Keratinocyte (primary cell): ENCODE data around the gene AMBP. TPM values are rescaled to one million over a fixed set of nuclear protein-coding genes. Genes with fewer than 3 reads are reported as not detected.

Experiments
- DNase-seq: peaks from one replicate; pipeline ENCODE4 v3.0.0-alpha.2; 2011; ENCODE audit warnings: low read depth, missing footprints, low spot score
- FAIRE-seq: peaks from 2 replicates; lab custom pipeline; 2011; peaks lifted over from hg19 to GRCh38; lab: Jason Lieb, UNC
- H2AFZ ChIP-seq: 2 replicates; pipeline ENCODE4 v1.6.0; 2012; ENCODE audit warnings: low read length, control low read depth, inconsistent platforms; ENCODE audit not compliant: control insufficient read depth
- H3K27ac ChIP-seq: 2 replicates; pipeline ENCODE4 v1.5.1; 2011; ENCODE audit warnings: low read length; ENCODE audit not compliant: control insufficient read depth, insufficient read depth
- H3K27me3 ChIP-seq: 3 replicates; pipeline ENCODE4 v1.6.0; 2011; ENCODE audit warnings: low read length; ENCODE audit not compliant: control insufficient read depth, insufficient read depth; ENCODE audit errors: extremely low read depth
- H3K36me3 ChIP-seq, 2 experiments: 2 replicates in 1 of 2; 3 replicates in 1 of 2; pipeline ENCODE4 v1.5.1; 2011; ENCODE audit warnings: low read length in 2 of 2, mild to moderate bottlenecking in 1 of 2; ENCODE audit not compliant: control insufficient read depth in 2 of 2, insufficient read depth in 2 of 2; ENCODE audit errors: extremely low read depth in 1 of 2
- H3K4me1 ChIP-seq: 3 replicates; pipeline ENCODE4 v1.5.1; 2011; ENCODE audit warnings: low read length; ENCODE audit not compliant: control insufficient read depth, insufficient read depth; ENCODE audit errors: extremely low read depth
- H3K4me2 ChIP-seq: 3 replicates; pipeline ENCODE4 v1.6.0; 2011; ENCODE audit warnings: low read depth, low read length; ENCODE audit not compliant: control insufficient read depth, insufficient read depth; ENCODE audit errors: extremely low read depth
- H3K4me3 ChIP-seq, 3 experiments: fragments of 200-600 bp in 1 of 3; sonication (generic) in 1 of 3; 2 replicates in 2 of 3; 3 replicates in 1 of 3; pipeline ENCODE4 v1.5.1; 2011 to 2016; ENCODE audit warnings: low read length in 3 of 3, mild to moderate bottlenecking in 3 of 3, control low read depth in 2 of 3, inconsistent platforms in 1 of 3, low read depth in 1 of 3, mixed read lengths in 1 of 3, mixed run types in 1 of 3, moderate library complexity in 1 of 3; ENCODE audit not compliant: control insufficient read depth in 2 of 3, insufficient read depth in 2 of 3; ENCODE audit errors: extremely low read depth in 1 of 3
- H3K79me2 ChIP-seq: 2 replicates; pipeline ENCODE4 v1.6.0; 2012; ENCODE audit warnings: low read length; ENCODE audit not compliant: control insufficient read depth, insufficient read depth
- H3K9ac ChIP-seq: 3 replicates; pipeline ENCODE4 v1.6.0; 2011; ENCODE audit warnings: low read length; ENCODE audit not compliant: control insufficient read depth, insufficient read depth; ENCODE audit errors: extremely low read depth
- H3K9me1 ChIP-seq: 3 replicates; pipeline ENCODE4 v1.6.0; 2011; ENCODE audit warnings: low read length; ENCODE audit not compliant: control insufficient read depth, insufficient read depth; ENCODE audit errors: extremely low read depth
- H3K9me3 ChIP-seq: 2 replicates; pipeline ENCODE4 v1.5.1; 2012; ENCODE audit warnings: low read depth, low read length; ENCODE audit not compliant: control insufficient read depth
- H4K20me1 ChIP-seq: 3 replicates; pipeline ENCODE4 v1.6.0; 2011; ENCODE audit warnings: low read length; ENCODE audit not compliant: control insufficient read depth, insufficient read depth; ENCODE audit errors: extremely low read depth
- EZH2 ChIP-seq: IDR thresholded peaks from one replicate; pipeline ENCODE4 v1.6.1; 2012; ENCODE audit warnings: inconsistent platforms, mild to moderate bottlenecking, low read length, moderate library complexity
- dilution Hi-C: fragments of 300-500 bp; cut with MboI; formaldehyde crosslinking; loops from one replicate; pipeline ENCODE4 v1.7.0; 2020; ENCODE audit warnings: low sequenced_read_pairs; ENCODE audit not compliant: extremely low pct_ligation_motif_present
- polyA plus RNA-seq, 5 experiments: library from polyadenylated mRNA; depleted of rRNA in 3 of 5; stranded (reverse) in 3 of 5; stranded (forward) in 1 of 5; unstranded in 1 of 5; fragments of >200 nt; gene quantifications; 1 replicate in 1 of 5; 2 replicates in 3 of 5; 3 replicates in 1 of 5; pipeline versions ENCODE4 v1.2.1 to v1.2.3, GENCODE V29; 2011 to 2012; ENCODE audit warnings: missing spikeins in 2 of 5, low read depth in 1 of 5, low replicate concordance in 1 of 5
- TF ChIP-seq, protein P1 (sequence below), 3 experiments: IDR thresholded peaks in 1 of 3; conservative IDR thresholded peaks in 1 of 3; optimal IDR thresholded peaks in 1 of 3; 2 replicates in 2 of 3; 3 replicates in 1 of 3; pipeline versions ENCODE3 to v1.5.1; 2011; ENCODE audit warnings: low read length in 3 of 3, mild to moderate bottlenecking in 3 of 3, moderate library complexity in 2 of 3, control low read depth in 1 of 3, inconsistent platforms in 1 of 3; ENCODE audit not compliant: insufficient read depth in 2 of 3; ENCODE audit errors: extremely low read depth in 1 of 3

Gene AMBP
- polyA plus RNA-seq, 1 donor (not counting 4 experiments of a cell fraction or from before 2014, with no cell fraction given) = not detected

DNA sequence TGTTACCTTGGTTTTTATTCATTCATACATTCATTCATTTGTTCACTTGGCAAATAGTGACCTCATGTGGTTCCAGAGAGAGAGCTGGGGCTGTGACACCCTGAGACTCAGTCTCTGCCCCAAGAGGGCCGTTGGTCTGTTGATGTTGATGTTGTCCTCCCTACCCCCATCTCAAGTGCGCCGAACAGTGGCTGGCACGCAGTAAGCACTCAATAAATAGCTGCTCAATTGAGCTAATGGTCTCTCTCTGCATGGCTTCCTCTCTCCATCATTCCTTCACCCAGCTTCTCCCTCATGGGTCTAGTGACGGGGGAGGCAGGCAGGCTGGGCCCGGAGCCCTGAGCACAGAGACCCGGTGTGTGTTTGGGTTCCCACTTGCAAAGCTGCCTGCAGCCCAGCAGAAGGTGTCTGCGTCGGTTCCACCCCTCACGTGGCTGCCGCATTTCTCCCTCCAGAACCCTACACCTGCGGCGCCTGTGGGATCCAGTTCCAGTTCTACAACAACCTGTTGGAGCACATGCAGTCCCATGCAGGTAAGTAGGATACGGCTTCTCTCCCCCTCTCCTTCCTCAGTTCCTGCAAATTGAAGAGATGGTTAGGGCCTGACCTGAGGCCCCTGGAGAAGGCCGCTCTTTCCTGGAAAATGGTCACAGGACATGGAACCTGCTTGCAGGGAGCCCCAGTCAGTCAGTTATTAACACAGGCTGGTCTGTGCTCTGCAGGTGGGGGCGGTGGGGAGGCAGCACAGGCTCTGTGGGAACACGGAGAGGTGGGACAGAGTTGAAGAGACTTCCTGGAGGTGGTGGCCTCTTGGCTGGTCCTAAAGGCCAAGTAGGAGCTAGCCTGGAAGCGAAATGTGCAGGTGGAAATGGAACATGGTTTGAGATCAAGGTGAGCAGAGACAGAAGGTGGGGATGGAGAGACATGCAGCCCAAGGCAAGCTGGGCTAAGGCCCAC is 42.0 kb downstream of the AMBP start:
- no peak overlapping the region for H3K4me3 ChIP-seq
- H3K36me3 ChIP-seq = peaks cover 0 to 9% of the 10 kb centered on the region in 2 experiments
- no peaks in the 10 kb centered on the region for H4K20me1 ChIP-seq
- H3K79me2 ChIP-seq = no peaks in the 10 kb centered on the region
- no peaks in the 10 kb centered on the region for H3K27me3 ChIP-seq
- no peak for FAIRE-seq
- H3K9ac ChIP-seq = no peak overlapping the region
- no peaks in the 10 kb centered on the region for H3K9me3 ChIP-seq
- H3K4me1 ChIP-seq = no peaks in the 10 kb centered on the region
- dilution Hi-C loops = no loop called here
- H2AFZ ChIP-seq = no peak overlapping the region
- H3K9me1 ChIP-seq = no peaks in the 10 kb centered on the region
- TF ChIP-seq, protein P1, sequence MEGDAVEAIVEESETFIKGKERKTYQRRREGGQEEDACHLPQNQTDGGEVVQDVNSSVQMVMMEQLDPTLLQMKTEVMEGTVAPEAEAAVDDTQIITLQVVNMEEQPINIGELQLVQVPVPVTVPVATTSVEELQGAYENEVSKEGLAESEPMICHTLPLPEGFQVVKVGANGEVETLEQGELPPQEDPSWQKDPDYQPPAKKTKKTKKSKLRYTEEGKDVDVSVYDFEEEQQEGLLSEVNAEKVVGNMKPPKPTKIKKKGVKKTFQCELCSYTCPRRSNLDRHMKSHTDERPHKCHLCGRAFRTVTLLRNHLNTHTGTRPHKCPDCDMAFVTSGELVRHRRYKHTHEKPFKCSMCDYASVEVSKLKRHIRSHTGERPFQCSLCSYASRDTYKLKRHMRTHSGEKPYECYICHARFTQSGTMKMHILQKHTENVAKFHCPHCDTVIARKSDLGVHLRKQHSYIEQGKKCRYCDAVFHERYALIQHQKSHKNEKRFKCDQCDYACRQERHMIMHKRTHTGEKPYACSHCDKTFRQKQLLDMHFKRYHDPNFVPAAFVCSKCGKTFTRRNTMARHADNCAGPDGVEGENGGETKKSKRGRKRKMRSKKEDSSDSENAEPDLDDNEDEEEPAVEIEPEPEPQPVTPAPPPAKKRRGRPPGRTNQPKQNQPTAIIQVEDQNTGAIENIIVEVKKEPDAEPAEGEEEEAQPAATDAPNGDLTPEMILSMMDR (optimal IDR thresholded peaks at IDR 0.05 in 1 of 3, IDR thresholded peaks at IDR 0.05 in 1 of 3, conservative IDR thresholded peaks at IDR 0.05 in 1 of 3; ENCODE audit: extremely low read depth in 1 of 3, insufficient read depth in 2 of 3, low read length in 3 of 3) = no peak
- TF ChIP-seq EZH2 = no peak
- no peak overlapping the region for H3K27ac ChIP-seq
- H3K4me2 ChIP-seq = no peak overlapping the region
- no peak for DNase-seq

DNA sequence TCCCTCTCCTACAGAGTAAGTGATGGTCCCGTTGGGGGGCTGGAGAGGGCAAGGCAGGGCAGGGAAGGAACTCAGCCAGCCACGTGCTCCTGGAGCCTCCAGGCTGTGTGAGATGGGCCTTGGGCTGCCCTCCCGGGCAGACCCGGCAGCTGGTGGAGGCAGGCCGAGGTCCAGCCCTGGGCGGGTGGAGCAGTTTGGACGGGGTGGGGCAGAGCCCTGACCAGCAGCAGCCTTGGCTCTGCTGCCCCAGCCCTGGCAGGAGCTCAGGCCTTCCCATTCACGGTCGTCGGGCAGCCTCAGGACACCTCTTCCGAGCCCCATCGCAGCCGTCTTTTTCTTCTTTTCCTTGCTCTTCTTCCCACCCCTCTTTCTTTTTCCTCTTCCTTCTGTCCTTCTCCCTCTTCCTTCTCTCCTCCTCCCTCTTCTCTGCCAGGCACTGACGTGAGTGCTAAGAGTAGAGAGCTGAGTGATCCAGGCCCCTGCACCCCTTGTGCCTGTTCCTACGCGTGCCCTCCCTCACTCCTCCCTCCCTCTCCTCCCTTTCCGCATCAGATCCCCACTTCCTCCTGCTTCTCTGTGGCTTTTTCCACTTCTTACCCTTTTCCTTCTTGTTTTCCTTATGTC is 42.8 kb downstream of the AMBP start:
- DNase-seq = no peak
- no peaks in the 10 kb centered on the region for H4K20me1 ChIP-seq
- FAIRE-seq = no peak
- no peak overlapping the region for H3K4me3 ChIP-seq
- TF ChIP-seq EZH2 = no peak
- TF ChIP-seq, protein P1 (optimal IDR thresholded peaks at IDR 0.05 in 1 of 3, IDR thresholded peaks at IDR 0.05 in 1 of 3, conservative IDR thresholded peaks at IDR 0.05 in 1 of 3; ENCODE audit: extremely low read depth in 1 of 3, insufficient read depth in 2 of 3, low read length in 3 of 3) = no peak
- no peak overlapping the region for H3K9ac ChIP-seq
- H3K4me2 ChIP-seq = no peak overlapping the region
- H3K27ac ChIP-seq = no peak overlapping the region
- dilution Hi-C loops = no loop called here
- no peaks in the 10 kb centered on the region for H3K27me3 ChIP-seq
- H2AFZ ChIP-seq = no peak overlapping the region
- H3K9me1 ChIP-seq = no peaks in the 10 kb centered on the region
- H3K36me3 ChIP-seq = peaks cover 0 to 10% of the 10 kb centered on the region in 2 experiments
- no peaks in the 10 kb centered on the region for H3K9me3 ChIP-seq
- H3K4me1 ChIP-seq = peaks cover 5% of the 10 kb centered on the region
- no peaks in the 10 kb centered on the region for H3K79me2 ChIP-seq
